Posterior vena cava (tissue), 2 donors: ENCODE data around the gene MTA1. TPM values are rescaled to one million over a fixed set of nuclear protein-coding genes. Genes with fewer than 3 reads are reported as not detected.

Source experiments
- DNase-seq: peaks from one replicate; pipeline ENCODE4 v3.0.0-alpha.2; 2020; ENCODE audit warnings: low spot score
- intact Hi-C, 2 donors: fragments of 100-400 bp; cut with DNase I; formaldehyde crosslinking; loops; one replicate each; pipeline versions ENCODE4 v1.14.1 to v1.14.2; 2022 to 2023
- total RNA-seq, 2 donors: library from RNA; stranded (reverse); fragmentation: NEBNext Ultra II Directional; extraction: Animal tissue kit (Norgen Biotek cat#: 25700); gene quantifications; one replicate each; pipeline ENCODE4 v1.2.1, GENCODE V29; 2021
- donor health status: DM: yes; HTN: yes; CAD: no.
- donor health status: DM: yes; HTN: yes; CAD: no.

MTA1 gene
- total RNA-seq, 2 donors from 2014 or later = 60.7 to 62.0 TPM

DNA sequence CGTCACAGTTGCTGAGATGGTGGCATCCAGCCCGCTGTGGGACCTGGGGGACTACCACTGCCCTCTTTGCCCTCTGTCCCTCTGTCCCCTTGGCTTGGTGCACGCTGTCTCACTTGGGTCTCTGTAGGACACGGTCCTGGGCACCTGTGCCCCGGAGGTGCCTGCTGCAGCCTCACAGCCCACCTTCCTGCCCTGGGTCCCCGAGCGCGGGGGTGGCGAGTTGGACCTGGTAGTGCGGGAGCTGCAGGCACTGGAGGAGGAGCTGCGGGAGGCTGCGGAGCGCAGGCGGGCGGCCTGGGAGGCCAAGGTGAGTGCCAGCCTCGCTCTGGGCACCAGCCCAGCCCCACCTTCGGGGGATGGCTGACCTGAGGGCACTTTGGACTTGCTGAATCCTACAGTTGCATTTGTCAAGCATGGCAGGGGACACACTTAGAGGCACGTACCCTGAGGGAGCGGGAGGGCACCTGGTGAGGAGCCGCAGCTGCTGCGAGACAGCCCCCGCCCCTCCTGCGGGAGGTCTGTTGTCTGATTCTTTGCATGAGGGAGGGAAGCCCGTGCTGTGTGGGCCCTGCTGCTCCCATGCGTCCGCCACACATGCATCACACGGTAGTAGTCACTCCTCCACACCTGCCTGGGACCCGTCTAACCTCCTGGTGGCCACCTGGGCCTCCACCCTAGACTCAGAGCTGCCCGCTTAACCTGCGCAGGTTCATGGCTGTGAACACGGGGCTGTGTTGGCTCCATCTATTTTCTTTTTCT is 78.2 kb downstream of the MTA1 start:
- intact Hi-C loops = no loop called here
- DNase-seq = peak; percentile 67

- peak; percentile 77 for DNase-seq
- intact Hi-C loops = no loop called here
Observed at GRCh38 chr14:105498430-105499255, 79.0 kb downstream of the MTA1 start.

DNA sequence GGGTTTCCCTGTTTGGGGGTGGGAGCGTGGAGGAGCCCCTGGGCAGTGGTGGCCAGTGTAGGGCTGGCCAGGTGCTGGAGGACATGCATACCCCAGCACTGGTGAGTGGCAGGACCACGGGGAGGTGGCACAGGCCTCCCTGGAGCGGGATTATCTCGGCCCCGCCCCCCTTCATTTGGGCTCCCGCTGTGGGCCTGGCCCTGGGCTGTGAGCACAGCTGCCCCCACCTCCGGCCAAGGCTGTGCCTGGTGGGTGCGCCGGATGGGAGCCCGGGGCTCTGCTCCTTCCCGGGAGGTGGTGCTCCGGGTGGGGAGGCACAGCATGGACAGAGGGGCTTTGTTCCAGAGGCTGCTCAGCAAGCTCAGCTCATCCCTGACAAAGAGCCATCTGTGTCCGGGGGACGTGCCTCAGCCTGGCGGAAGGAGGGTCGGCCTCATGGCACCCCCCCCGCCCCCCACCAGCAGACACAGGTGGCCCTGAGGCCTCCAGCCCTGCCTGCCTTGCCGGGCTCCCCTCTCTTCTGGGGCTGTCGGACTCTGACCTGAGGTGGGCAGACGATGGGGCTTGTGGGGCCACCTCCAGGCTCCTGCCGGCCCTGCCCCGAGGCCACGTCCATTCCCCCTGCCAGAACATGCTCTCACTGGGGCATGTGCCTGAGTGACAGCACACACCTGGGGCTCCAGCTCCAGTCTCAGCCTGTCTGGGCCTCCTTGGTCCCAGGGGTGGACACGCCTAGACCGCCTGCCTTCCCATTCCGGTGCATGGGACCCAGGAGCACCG is 79.8 kb downstream of the MTA1 start:
- intact Hi-C loops = no loop called here
- peak; percentile 81 for DNase-seq

DNA sequence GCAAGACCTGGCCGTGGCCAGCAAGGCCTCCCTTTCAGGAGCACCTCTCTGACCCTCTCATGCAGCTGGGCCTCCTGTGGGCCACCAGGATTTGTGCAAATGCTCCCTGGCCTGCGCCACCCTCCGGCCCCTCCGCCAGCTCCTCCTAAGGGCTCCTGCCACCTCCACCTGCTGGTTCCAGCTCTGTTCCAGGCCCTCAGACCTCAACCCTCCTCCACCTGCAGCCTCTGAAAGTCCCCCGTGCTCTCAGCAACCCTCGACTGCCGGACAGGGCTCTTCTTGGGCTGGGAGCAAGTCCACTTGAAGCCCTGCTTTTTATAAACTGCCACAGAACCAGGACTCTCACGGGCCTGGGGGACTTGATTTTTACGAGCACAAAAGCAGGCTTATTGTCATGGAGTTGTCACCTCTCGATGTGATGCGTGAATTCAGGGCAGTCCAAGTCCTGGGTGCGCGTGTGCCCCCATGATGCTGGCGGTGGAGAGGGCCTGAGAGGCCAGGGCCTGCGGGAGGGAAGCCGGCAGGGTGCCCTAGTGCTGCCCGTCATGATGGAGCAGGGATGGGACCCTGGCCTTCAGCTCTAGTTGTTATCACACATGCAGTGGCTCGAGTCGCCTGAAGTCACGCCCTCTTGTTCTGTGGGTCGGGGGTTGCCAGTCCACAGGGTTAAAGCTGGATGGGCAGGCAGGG is 80.6 kb downstream of the MTA1 start:
- peak; percentile 79 for DNase-seq
- intact Hi-C loops = no loop called here

DNA sequence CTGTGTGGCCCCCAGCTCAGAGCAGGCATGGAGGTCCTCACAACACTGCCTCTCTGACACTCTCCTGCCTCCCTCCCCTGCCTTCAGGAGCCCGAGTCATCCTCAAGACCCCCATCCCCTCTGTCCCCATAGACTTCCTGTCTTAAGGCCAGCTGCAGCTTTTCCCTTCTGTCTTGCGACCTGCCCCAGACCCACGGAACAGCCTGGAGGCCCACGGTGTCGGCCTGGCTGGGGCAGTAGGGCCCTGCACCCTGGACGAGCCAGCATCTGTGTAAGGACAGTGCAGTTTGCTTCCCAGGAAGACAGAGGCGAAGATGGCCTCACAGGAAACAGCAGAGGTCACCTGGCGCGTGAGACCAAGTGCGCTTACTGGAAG is 81.1 kb downstream of the MTA1 start:
- intact Hi-C loops = no loop called here
- DNase-seq = no peak

- intact Hi-C loops = no loop called here
- DNase-seq = peak; percentile 64
Observed at GRCh38 chr14:105501504-105502291, 82.1 kb downstream of the MTA1 start.

DNA sequence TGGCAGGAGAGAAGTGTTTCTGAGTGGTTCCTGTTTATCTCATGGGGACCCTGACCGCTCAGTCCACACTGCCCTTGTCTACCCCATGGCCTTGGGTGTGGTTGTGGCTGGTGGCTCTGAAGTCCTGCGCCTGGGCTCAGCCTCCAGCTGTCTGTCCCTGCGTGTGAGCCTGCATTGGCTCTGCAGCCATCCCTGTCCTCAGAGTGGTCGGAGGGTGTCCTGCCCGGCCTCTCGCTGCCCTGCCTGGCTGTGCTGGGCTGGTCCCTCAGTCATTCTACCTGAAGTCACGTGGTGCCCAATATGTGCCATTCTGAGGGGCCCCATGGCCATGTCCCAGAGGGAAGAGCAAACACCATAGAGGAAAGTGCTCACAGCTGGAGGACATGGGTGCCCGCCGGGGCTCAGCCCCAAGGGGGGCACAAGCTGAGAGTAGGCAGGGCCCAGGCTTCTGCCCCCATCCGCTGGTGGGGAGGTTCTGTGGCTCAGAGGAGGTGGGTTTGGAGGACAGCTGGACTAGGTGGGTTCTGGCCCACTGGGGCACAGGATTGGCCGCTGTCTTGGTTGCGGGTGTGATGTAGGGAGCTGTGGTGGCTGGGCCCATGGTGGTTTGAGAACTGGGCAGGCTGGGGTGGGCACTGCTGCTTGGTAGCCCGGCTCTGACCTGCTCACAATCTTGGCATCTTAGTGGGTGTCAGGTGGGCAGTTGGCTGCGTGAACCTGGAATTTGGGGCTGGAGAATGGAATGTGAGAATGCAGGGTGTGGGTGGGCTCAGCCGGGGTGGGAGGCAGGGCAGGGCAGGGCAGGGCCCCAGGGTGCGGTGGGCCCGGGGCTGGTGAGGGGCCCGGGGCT is 83.0 kb downstream of the MTA1 start:
- DNase-seq = peak; percentile 74
- intact Hi-C loops = no loop called here

GRCh38 chr14:105503296-105503640 is 83.6 kb downstream of the MTA1 start:
- DNase-seq = peak; percentile 76
- intact Hi-C loops = no loop called here

DNA sequence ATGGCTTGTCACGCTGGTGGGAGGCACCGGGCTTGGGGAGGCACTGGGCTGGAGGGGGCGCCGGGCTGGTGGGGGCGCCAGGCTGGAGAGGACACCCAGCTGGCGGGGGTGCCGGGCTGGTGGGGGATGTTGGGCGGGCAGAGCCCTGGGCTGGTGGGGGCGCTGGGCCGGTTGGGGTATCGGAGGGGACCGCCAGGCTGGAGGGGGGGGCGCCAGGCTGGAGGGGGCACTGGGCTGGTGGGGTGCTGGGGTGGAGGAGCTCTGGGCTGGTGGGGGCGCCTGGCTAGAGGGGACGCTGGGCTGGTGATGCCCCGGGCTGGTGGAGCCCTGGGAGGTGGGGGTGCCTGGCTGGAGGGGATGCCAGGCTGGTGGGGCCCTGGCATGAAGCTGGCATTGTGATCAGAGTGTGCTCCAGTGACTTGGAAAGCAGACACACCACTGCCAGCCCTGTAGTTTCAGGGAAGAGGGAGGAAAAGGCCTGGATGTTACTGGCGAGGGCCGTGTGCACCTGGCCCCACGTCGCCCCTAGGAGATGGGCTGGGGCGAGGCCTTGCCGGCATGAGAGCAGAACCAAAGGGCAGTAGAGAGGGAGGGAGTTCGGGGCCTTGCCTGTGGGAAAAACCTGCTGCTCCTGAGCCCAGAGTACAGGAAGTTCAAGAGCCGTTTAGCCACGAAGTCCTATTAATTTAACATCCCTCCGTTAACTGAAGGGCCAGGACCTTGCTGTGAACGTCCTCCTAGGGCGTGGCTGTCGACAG is 84.5 kb downstream of the MTA1 start:
- DNase-seq = peak; percentile 77
- intact Hi-C loops = no loop called here

DNA sequence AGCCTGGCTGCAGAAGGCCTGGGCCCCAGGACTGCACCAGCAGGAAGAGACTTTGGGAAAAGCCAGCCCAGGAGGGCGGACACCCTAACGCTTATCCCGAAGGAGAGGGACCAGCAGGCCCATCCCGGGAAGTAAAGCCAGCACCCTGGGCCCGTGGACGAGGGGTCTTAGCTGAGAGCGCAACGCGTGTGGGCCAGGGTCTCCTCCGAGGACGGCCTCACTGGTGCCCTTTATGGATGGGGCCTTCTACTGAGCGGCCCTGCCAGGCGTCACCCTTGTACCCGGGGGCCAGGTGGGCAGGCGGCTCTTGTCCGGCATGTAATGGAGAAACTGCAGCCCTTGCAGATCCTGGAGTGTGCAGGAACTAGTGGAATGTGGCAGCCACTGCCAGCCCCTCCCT is 85.5 kb downstream of the MTA1 start:
- peak; percentile 79 for DNase-seq
- intact Hi-C loops = no loop called here

- DNase-seq = peak; percentile 48
- intact Hi-C loops = no loop called here
Observed at GRCh38 chr14:105507247-105507646, 87.6 kb downstream of the MTA1 start.

DNA sequence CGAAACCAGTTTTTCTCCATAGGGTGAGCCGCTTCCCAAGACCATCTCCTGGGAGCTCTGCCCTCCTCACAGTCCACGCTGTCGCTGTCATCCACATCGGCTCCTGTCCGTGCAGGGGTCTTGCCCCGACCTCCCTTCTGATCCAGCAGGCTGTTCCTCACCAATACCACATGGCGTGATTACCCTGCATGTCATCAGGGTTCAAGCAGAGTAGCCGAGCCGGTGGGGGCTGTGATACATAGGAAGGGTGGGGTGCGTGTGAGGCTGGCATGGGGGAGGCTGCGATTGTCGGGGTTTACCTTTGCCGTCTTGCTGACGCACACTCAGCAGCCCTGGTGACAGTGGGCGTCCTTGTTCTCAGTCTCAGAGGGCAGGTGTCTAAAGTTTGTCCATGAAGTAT is 88.4 kb downstream of the MTA1 start:
- intact Hi-C loops = no loop called here

GRCh38 chr14:105508601-105509000 is 89.0 kb downstream of the MTA1 start:
- intact Hi-C loops = no loop called here
- DNase-seq = peak; percentile 42

More for the DNA sequence above, 88.4 kb downstream of the MTA1 start:
- DNase-seq = peak; percentile 37

GRCh38 chr14:105517096-105517495 is 97.5 kb downstream of the MTA1 start:
- peak; percentile 6 for DNase-seq
- intact Hi-C loops = no loop called here

GRCh38 chr14:105519946-105520698 is 100.5 kb downstream of the MTA1 start:
- intact Hi-C loops = loop anchor here in 1 of 2 donors (10.0 kb wide), 1 partner anchor 75 kb away; no protein-coding TSS in a partner anchor

More at GRCh38 chr14:105519946-105520698, 100.5 kb downstream of the MTA1 start:
- DNase-seq = no peak
